ENCODE data around the gene OSBPL8.

DNA sequence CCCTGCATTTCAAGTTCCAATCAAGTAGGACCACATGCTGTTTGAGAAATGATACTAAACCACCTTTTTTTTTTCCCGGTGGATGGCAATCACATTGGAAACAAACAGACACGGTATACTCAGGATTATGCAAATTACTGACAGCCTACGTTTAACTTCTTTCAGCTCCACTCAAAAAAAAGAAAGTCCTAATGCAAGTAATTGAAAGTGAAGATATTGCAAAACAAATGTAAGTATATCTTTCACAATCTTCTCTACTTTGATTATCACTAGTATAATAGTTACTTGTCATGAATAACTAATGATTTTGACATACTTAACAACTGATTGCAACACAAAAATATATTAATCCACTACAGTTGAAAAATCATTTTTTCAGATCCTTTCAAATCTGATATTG is 2.6 kb upstream of the OSBPL8 start:
- TF ChIP-seq POLR2A (IDR thresholded peaks at IDR 0.05; ENCODE audit: low read depth, low read length) (no peak), ZNF274 (IDR thresholded peaks at IDR 0.05; ENCODE audit: insufficient read depth, insufficient read length) (no peak)

Measured in GM12878 (cell line).